Naive thymus-derived CD4-positive, alpha-beta T cell (primary cell): ENCODE data around the gene NR2F1-AS1. TPM values are rescaled to one million over a fixed set of nuclear protein-coding genes. Genes with fewer than 3 reads are reported as not detected.

ENCODE experiments used
- ATAC-seq: fragments of 150-1000 bp; cut with Tn5 transposase; 2 replicates; pipeline ENCODE4 v1.10.0; 2021; ENCODE audit warnings: mild to moderate bottlenecking, moderate library complexity
- CTCF ChIA-PET: fragments of 350-600 bp; sonication (Branson Sonifier 250); formaldehyde crosslinking; loops from one replicate; lab custom pipeline; 2021; ENCODE audit warnings: antibody characterized with exemption; lab: Charles Lee
- POLR2A ChIA-PET: fragments of 350-600 bp; sonication (Branson Sonifier 250); formaldehyde crosslinking; loops from one replicate; lab custom pipeline; 2021; ENCODE audit warnings: antibody characterized with exemption, inconsistent platforms; lab: Charles Lee
- DNase-seq, 9 donors: peaks; one replicate each; pipeline versions ENCODE4 v3.0.0 to v3.0.0-alpha.2; 2020 to 2022; ENCODE audit warnings: mixed read lengths in 1 of 9
- H3K27ac ChIP-seq: one replicate; pipeline ENCODE4 v1.7.0; 2013; ENCODE audit warnings: mild to moderate bottlenecking, low read depth, low read length, moderate library complexity
- H3K27me3 ChIP-seq, 2 donors: one replicate each; pipeline ENCODE4 v1.7.0; 2013; ENCODE audit warnings: low read length in 2 of 2, mild to moderate bottlenecking in 2 of 2, moderate library complexity in 2 of 2; ENCODE audit not compliant: control insufficient read depth in 2 of 2, insufficient read depth in 2 of 2
- H3K36me3 ChIP-seq, 3 experiments: 1 replicate in 2 of 3; 2 replicates in 1 of 3; pipeline ENCODE4 v1.7.0; 2013; ENCODE audit warnings: low read length in 3 of 3, mild to moderate bottlenecking in 3 of 3, moderate library complexity in 1 of 3; ENCODE audit not compliant: insufficient read depth in 3 of 3, control insufficient read depth in 2 of 3
- H3K4me1 ChIP-seq, 2 donors: one replicate each; pipeline ENCODE4 v1.7.0; 2013; ENCODE audit warnings: low read length in 2 of 2, mild to moderate bottlenecking in 2 of 2, moderate library complexity in 1 of 2; ENCODE audit not compliant: control insufficient read depth in 2 of 2, insufficient read depth in 2 of 2
- H3K4me3 ChIP-seq: 2 replicates; pipeline ENCODE4 v1.7.0; 2013; ENCODE audit warnings: mild to moderate bottlenecking, low read length
- H3K9me3 ChIP-seq, 3 experiments: 1 replicate in 2 of 3; 2 replicates in 1 of 3; pipeline ENCODE4 v1.7.0; 2013; ENCODE audit warnings: low read length in 3 of 3; ENCODE audit not compliant: control insufficient read depth in 2 of 3
- H3K27ac Mint-ChIP-seq, 9 donors: one replicate each; pipeline ENCODE4 v1.8.0; 2020 to 2022; ENCODE audit warnings: mixed read lengths in 9 of 9, mild to moderate bottlenecking in 8 of 9, moderate library complexity in 5 of 9, inconsistent platforms in 2 of 9
- H3K27me3 Mint-ChIP-seq, 5 donors: one replicate each; pipeline ENCODE4 v1.8.0; 2021 to 2022; ENCODE audit warnings: mixed read lengths in 5 of 5, mild to moderate bottlenecking in 1 of 5
- H3K36me3 Mint-ChIP-seq, 5 donors: one replicate each; pipeline ENCODE4 v1.8.0; 2020 to 2022; ENCODE audit warnings: mixed read lengths in 5 of 5, mild to moderate bottlenecking in 3 of 5, inconsistent platforms in 1 of 5
- H3K4me1 Mint-ChIP-seq, 7 donors: one replicate each; pipeline ENCODE4 v1.8.0; 2020 to 2022; ENCODE audit warnings: mixed read lengths in 7 of 7, mild to moderate bottlenecking in 3 of 7, inconsistent platforms in 1 of 7
- H3K4me3 Mint-ChIP-seq, 10 donors: one replicate each; pipeline ENCODE4 v1.8.0; 2020 to 2022; ENCODE audit warnings: mild to moderate bottlenecking in 10 of 10, mixed read lengths in 10 of 10, moderate library complexity in 6 of 10, inconsistent platforms in 2 of 10
- H3K9me3 Mint-ChIP-seq, 11 donors: one replicate each; pipeline ENCODE4 v1.8.0; 2020 to 2022; ENCODE audit warnings: mixed read lengths in 11 of 11, mild to moderate bottlenecking in 4 of 11, inconsistent platforms in 1 of 11, moderate library complexity in 1 of 11
- intact Hi-C, 2 donors: fragments of 100-400 bp; cut with micrococcal nuclease; formaldehyde crosslinking; loops; one replicate each; pipeline ENCODE4 v1.15.1; 2023
- polyA plus RNA-seq, 2 donors: library from polyadenylated mRNA; unstranded; fragments of 300-500 nt; fragmentation: Illumina TruSeq; gene quantifications; one replicate each; pipeline ENCODE4 v1.2.3, GENCODE V29; 2021
- total RNA-seq, 6 experiments: library from RNA in 5 of 6; stranded (reverse) in 5 of 6; gene quantifications; 1 replicate in 5 of 6; 2 replicates in 1 of 6; pipeline ENCODE4 v1.2.3 and lab custom pipeline; 2021 to 2026

NR2F1-AS1 gene
- total and polyA plus RNA-seq, 7 experiments from 2014 or later = not detected

GRCh38 chr5:93609762-93610161 lies 28.7 kb upstream of the NR2F1-AS1 start:
- no peak overlapping the region for H3K27ac Mint-ChIP-seq
- Histone ChIP-seq H3K36me3 (no peaks in the 10 kb centered on the region), H3K9me3 (no peaks in the 10 kb centered on the region), H3K27me3 (peaks cover 45 to 52% of the 10 kb centered on the region in 2 donors), H3K4me1 (peaks cover 3 to 7% of the 10 kb centered on the region in 2 donors), H3K27ac (no peak overlapping the region), H3K4me3 (no peak overlapping the region)
- H3K9me3 Mint-ChIP-seq = peaks cover 2 to 66% (median 16%) of the 10 kb centered on the region in 11 donors
- H3K4me1 Mint-ChIP-seq = peaks cover 0 to 24% (median 15%) of the 10 kb centered on the region in 7 donors
- ATAC-seq = no peak
- H3K36me3 Mint-ChIP-seq = peaks cover 0 to 18% (median 0%) of the 10 kb centered on the region in 5 donors
- CTCF ChIA-PET = no interaction called here
- peaks cover 84 to 96% (median 94%) of the 10 kb centered on the region in 5 donors for H3K27me3 Mint-ChIP-seq
- no peak overlapping the region for H3K4me3 Mint-ChIP-seq
- DNase-seq = no peak
- intact Hi-C loops = loop anchor here (1.0 to 10.0 kb wide), 3 partner anchors 13 to 505 kb away; a partner anchor contains a TSS
- POLR2A ChIA-PET = no interaction called here

GRCh38 chr5:93608855-93609254 lies 27.8 kb upstream of the NR2F1-AS1 start:
- DNase-seq (no peak), ATAC-seq (no peak)
- no peak overlapping the region for H3K4me3 ChIP-seq
- Mint-ChIP-seq H3K4me3 (no peak overlapping the region), H3K4me1 (peaks cover 0 to 24% (median 18%) of the 10 kb centered on the region in 7 donors), H3K27ac (no peak overlapping the region), H3K36me3 (peaks cover 0 to 20% (median 0%) of the 10 kb centered on the region in 5 donors), H3K27me3 (peaks cover 81 to 93% (median 92%) of the 10 kb centered on the region in 5 donors), H3K9me3 (peaks cover 2 to 68% (median 16%) of the 10 kb centered on the region in 11 donors)
- intact Hi-C loops = loop anchor here (1.0 to 2.0 kb wide), 3 partner anchors 14 to 306 kb away; no protein-coding TSS in a partner anchor
- POLR2A ChIA-PET = no interaction called here
- CTCF ChIA-PET = no interaction called here
- H3K9me3 ChIP-seq = no peaks in the 10 kb centered on the region
- peaks cover 45 to 52% of the 10 kb centered on the region in 2 donors for H3K27me3 ChIP-seq
- no peaks in the 10 kb centered on the region for H3K36me3 ChIP-seq
- H3K4me1 ChIP-seq = peaks cover 3 to 7% of the 10 kb centered on the region in 2 donors
- no peak overlapping the region for H3K27ac ChIP-seq

- H3K4me1 Mint-ChIP-seq = peaks cover 0 to 24% (median 22%) of the 10 kb centered on the region in 7 donors
- Histone ChIP-seq H3K4me3 (no peak overlapping the region), H3K4me1 (peaks cover 3 to 7% of the 10 kb centered on the region in 2 donors), H3K9me3 (no peaks in the 10 kb centered on the region), H3K36me3 (no peaks in the 10 kb centered on the region), H3K27ac (no peak overlapping the region), H3K27me3 (peaks cover 42 to 48% of the 10 kb centered on the region in 2 donors)
- peaks cover 0 to 20% (median 0%) of the 10 kb centered on the region in 5 donors for H3K36me3 Mint-ChIP-seq
- no peak overlapping the region for H3K27ac Mint-ChIP-seq
- peaks cover 75 to 94% (median 79%) of the 10 kb centered on the region in 5 donors for H3K27me3 Mint-ChIP-seq
- DNase-seq = peak in 1 of 9 donors; percentile 41
- ATAC-seq = peak; percentile 78
- H3K9me3 Mint-ChIP-seq = peaks cover 0 to 71% (median 16%) of the 10 kb centered on the region in 11 donors
- H3K4me3 Mint-ChIP-seq = peak overlapping the region in 6 of 10 donors; percentile 10 to 44 (median 34)
- ChIA-PET POLR2A (no interaction called here), CTCF (interaction anchor here (0.7 kb wide), 1 partner anchor 987 kb away, joined by 3 read pairs; no protein-coding TSS in a partner anchor)
- intact Hi-C loops = loop anchor here (1.0 to 2.0 kb wide), 3 partner anchors 15 to 308 kb away; no protein-coding TSS in a partner anchor
Measured at GRCh38 chr5:93607367-93608258, 26.6 kb upstream of the NR2F1-AS1 start.

GRCh38 chr5:93606382-93606752 lies 25.3 kb upstream of the NR2F1-AS1 start:
- H3K9me3 Mint-ChIP-seq = peaks cover 0 to 62% (median 15%) of the 10 kb centered on the region in 11 donors
- H3K27me3 Mint-ChIP-seq = peaks cover 63 to 83% (median 67%) of the 10 kb centered on the region in 5 donors
- Histone ChIP-seq H3K27me3 (peaks cover 42 to 47% of the 10 kb centered on the region in 2 donors), H3K27ac (no peak overlapping the region), H3K4me3 (no peak overlapping the region), H3K9me3 (no peaks in the 10 kb centered on the region), H3K4me1 (peaks cover 3 to 7% of the 10 kb centered on the region in 2 donors), H3K36me3 (no peaks in the 10 kb centered on the region)
- H3K4me3 Mint-ChIP-seq = no peak overlapping the region
- H3K4me1 Mint-ChIP-seq = peaks cover 0 to 20% (median 11%) of the 10 kb centered on the region in 7 donors
- DNase-seq (no peak), ATAC-seq (no peak)
- H3K36me3 Mint-ChIP-seq = peaks cover 0 to 16% (median 0%) of the 10 kb centered on the region in 5 donors
- intact Hi-C loops = no loop called here
- CTCF ChIA-PET = no interaction called here
- H3K27ac Mint-ChIP-seq = no peak overlapping the region
- POLR2A ChIA-PET = no interaction called here

- ChIA-PET CTCF (no interaction called here), POLR2A (no interaction called here)
- H3K4me1 ChIP-seq = peaks cover 3 to 7% of the 10 kb centered on the region in 2 donors
- ATAC-seq (no peak), DNase-seq (no peak)
- H3K9me3 Mint-ChIP-seq = peaks cover 0 to 47% (median 6%) of the 10 kb centered on the region in 11 donors
- H3K27me3 ChIP-seq = peaks cover 28 to 44% of the 10 kb centered on the region in 2 donors
- intact Hi-C loops = no loop called here
- H3K27ac Mint-ChIP-seq = peak overlapping the region in 1 of 9 donors; percentile 25
- no peak overlapping the region for H3K27ac ChIP-seq
- H3K4me3 ChIP-seq = no peak overlapping the region
- H3K27me3 Mint-ChIP-seq = peaks cover 48 to 69% (median 52%) of the 10 kb centered on the region in 5 donors
- H3K9me3 ChIP-seq = no peaks in the 10 kb centered on the region
- no peaks in the 10 kb centered on the region for H3K36me3 ChIP-seq
- H3K36me3 Mint-ChIP-seq = peaks cover 0 to 10% (median 0%) of the 10 kb centered on the region in 5 donors
- H3K4me1 Mint-ChIP-seq = peaks cover 0 to 20% (median 11%) of the 10 kb centered on the region in 7 donors
- H3K4me3 Mint-ChIP-seq = peak overlapping the region in 1 of 10 donors; percentile 21
Measured at GRCh38 chr5:93604644-93605515, 23.9 kb upstream of the NR2F1-AS1 start.
